ENCODE data around the gene ST7. TPM values are rescaled to one million over a fixed set of nuclear protein-coding genes. Genes with fewer than 3 reads are reported as not detected.

The ST7 gene
- total and polyA plus RNA-seq, 2 donors from 2014 or later = 21.5 to 29.8 TPM

GRCh38 chr7:117195361-117196029 is 242.2 kb downstream of the ST7 start:
- Histone ChIP-seq H3K9ac (ENCODE audit: low read length in 3 of 3) (no peak overlapping the region), H3K27ac (ENCODE audit: low read depth in 2 of 2, low read length in 2 of 2) (no peak overlapping the region), H3K9me3 (ENCODE audit: control insufficient read depth in 2 of 3, insufficient read depth in 1 of 3, low read length in 3 of 3) (no peaks in the 10 kb centered on the region), H3K4me1 (ENCODE audit: control insufficient read depth in 2 of 3, insufficient read depth in 2 of 3, low read depth in 1 of 3, low read length in 3 of 3) (no peaks in the 10 kb centered on the region), H3K36me3 (ENCODE audit: control insufficient read depth in 2 of 3, insufficient read depth in 3 of 3, low read length in 3 of 3) (peaks cover 0 to 17% (median 4%) of the 10 kb centered on the region in 3 donors), H3K27me3 (ENCODE audit: control insufficient read depth, insufficient read depth, low read length) (no peaks in the 10 kb centered on the region), H3K4me3 (ENCODE audit: low read length in 3 of 3) (no peak overlapping the region)
- DNase-seq (no peak), FAIRE-seq (no peak)
- intact Hi-C loops (cut with DNase I) = no loop called here
- no peak for TF ChIP-seq CTCF (IDR thresholded peaks at IDR 0.05; ENCODE audit: borderline replicate concordance, extremely low read depth, insufficient read depth)

GRCh38 chr7:117200132-117200531 is 246.8 kb downstream of the ST7 start:
- H3K9ac ChIP-seq (ENCODE audit: low read length in 3 of 3) = no peak overlapping the region
- H3K27ac ChIP-seq (ENCODE audit: low read depth in 2 of 2, low read length in 2 of 2) = no peak overlapping the region
- no peaks in the 10 kb centered on the region for H3K27me3 ChIP-seq (ENCODE audit: control insufficient read depth, insufficient read depth, low read length)
- H3K36me3 ChIP-seq (ENCODE audit: control insufficient read depth in 2 of 3, insufficient read depth in 3 of 3, low read length in 3 of 3) = peaks cover 0 to 7% (median 4%) of the 10 kb centered on the region in 3 donors
- no peaks in the 10 kb centered on the region for H3K9me3 ChIP-seq (ENCODE audit: control insufficient read depth in 2 of 3, insufficient read depth in 1 of 3, low read length in 3 of 3)
- intact Hi-C loops (cut with DNase I) = no loop called here
- H3K4me1 ChIP-seq (ENCODE audit: control insufficient read depth in 2 of 3, insufficient read depth in 2 of 3, low read depth in 1 of 3, low read length in 3 of 3) = no peaks in the 10 kb centered on the region
- FAIRE-seq (no peak), DNase-seq (no peak)
- H3K4me3 ChIP-seq (ENCODE audit: low read length in 3 of 3) = no peak overlapping the region
- no peak for TF ChIP-seq CTCF (IDR thresholded peaks at IDR 0.05; ENCODE audit: borderline replicate concordance, extremely low read depth, insufficient read depth)

- no peak for TF ChIP-seq CTCF (IDR thresholded peaks at IDR 0.05; ENCODE audit: borderline replicate concordance, extremely low read depth, insufficient read depth)
- no peak for DNase-seq
- no peaks in the 10 kb centered on the region for H3K27me3 ChIP-seq (ENCODE audit: control insufficient read depth, insufficient read depth, low read length)
- no peaks in the 10 kb centered on the region for H3K4me1 ChIP-seq (ENCODE audit: control insufficient read depth in 2 of 3, insufficient read depth in 2 of 3, low read depth in 1 of 3, low read length in 3 of 3)
- FAIRE-seq = no peak
- H3K9me3 ChIP-seq (ENCODE audit: control insufficient read depth in 2 of 3, insufficient read depth in 1 of 3, low read length in 3 of 3) = no peaks in the 10 kb centered on the region
- H3K9ac ChIP-seq (ENCODE audit: low read length in 3 of 3) = no peak overlapping the region
- no peak overlapping the region for H3K27ac ChIP-seq (ENCODE audit: low read depth in 2 of 2, low read length in 2 of 2)
- H3K4me3 ChIP-seq (ENCODE audit: low read length in 3 of 3) = no peak overlapping the region
- intact Hi-C loops (cut with DNase I) = no loop called here
- peaks cover 0 to 7% (median 4%) of the 10 kb centered on the region in 3 donors for H3K36me3 ChIP-seq (ENCODE audit: control insufficient read depth in 2 of 3, insufficient read depth in 3 of 3, low read length in 3 of 3)
Measured at GRCh38 chr7:117200786-117201458, 247.6 kb downstream of the ST7 start.

All from kidney (tissue), 14 donors.